Thyroid gland (tissue), 4 donors: ENCODE results near the gene A1CF. TPM values are rescaled to one million over a fixed set of nuclear protein-coding genes. Genes with fewer than 3 reads are reported as not detected.
"Not testable (repeated sequence)": the region's sequence is repeated elsewhere in the genome, so short reads cannot be mapped to it uniquely, and the experiment has no call there.

ENCODE experiments used
- DNase-seq, 2 donors: peaks; one replicate each; pipeline ENCODE4 v3.0.0-alpha.2; 2019
- H3K27ac ChIP-seq, 3 donors: fragments of 200-600 bp; sonication (generic); 1 replicate in 2 of 3; 2 replicates in 1 of 3; pipeline ENCODE4 v1.5.1; 2016 to 2019; ENCODE audit warnings: mild to moderate bottlenecking in 1 of 3, moderate library complexity in 1 of 3
- H3K27me3 ChIP-seq: fragments of 200-600 bp; sonication (generic); one replicate; pipeline ENCODE4 v1.5.1; 2019
- H3K36me3 ChIP-seq, 2 donors: fragments of 200-600 bp; sonication (generic); one replicate each; pipeline ENCODE4 v1.5.1; 2016 to 2019
- H3K4me1 ChIP-seq, 2 donors: fragments of 200-600 bp; sonication (generic); one replicate each; pipeline ENCODE4 v1.5.1; 2017 to 2019
- H3K4me3 ChIP-seq, 3 donors: fragments of 200-600 bp; sonication (generic); replicated peaks in 1 of 3; 1 replicate in 2 of 3; 2 replicates in 1 of 3; pipeline ENCODE4 v1.5.1; 2016; ENCODE audit warnings: mild to moderate bottlenecking in 1 of 3
- H3K9me3 ChIP-seq: fragments of 200-600 bp; sonication (generic); one replicate; pipeline ENCODE4 v1.5.1; 2017
- POLR2A ChIP-seq, 2 donors: fragments of 450-650 bp; IDR thresholded peaks; one replicate each; pipeline ENCODE4 v1.6.1; 2017; ENCODE audit warnings: antibody characterized with exemption in 2 of 2, mild to moderate bottlenecking in 2 of 2, moderate library complexity in 1 of 2
- WGBS, 2 donors: methylation state at CpG; one replicate each; pipeline ENCODE4 v1.1.5; 2017; 5-methylcytosine and 5-hydroxymethylcytosine counted together
- intact Hi-C: fragments of 100-400 bp; cut with DNase I; formaldehyde crosslinking; loops from one replicate; pipeline ENCODE4 v1.15.1; 2023
- total RNA-seq, 4 donors: library from RNA; depleted of rRNA; stranded (reverse); fragments of >200 nt; gene quantifications; one replicate each; pipeline ENCODE4 v1.2.3, GENCODE V29; 2016
- TF ChIP-seq, protein P1 (sequence below), 6 experiments: fragments of 200-600 bp in 3 of 6; fragments of 450-650 bp in 3 of 6; sonication (generic) in 3 of 6; IDR thresholded peaks; one replicate each; pipeline ENCODE4 v1.5.1; 2016 to 2019; ENCODE audit warnings: antibody characterized with exemption in 6 of 6, mild to moderate bottlenecking in 2 of 6, inconsistent platforms in 1 of 6, moderate library complexity in 1 of 6

A1CF gene
- total RNA-seq, 4 donors from 2014 or later = not detected

DNA sequence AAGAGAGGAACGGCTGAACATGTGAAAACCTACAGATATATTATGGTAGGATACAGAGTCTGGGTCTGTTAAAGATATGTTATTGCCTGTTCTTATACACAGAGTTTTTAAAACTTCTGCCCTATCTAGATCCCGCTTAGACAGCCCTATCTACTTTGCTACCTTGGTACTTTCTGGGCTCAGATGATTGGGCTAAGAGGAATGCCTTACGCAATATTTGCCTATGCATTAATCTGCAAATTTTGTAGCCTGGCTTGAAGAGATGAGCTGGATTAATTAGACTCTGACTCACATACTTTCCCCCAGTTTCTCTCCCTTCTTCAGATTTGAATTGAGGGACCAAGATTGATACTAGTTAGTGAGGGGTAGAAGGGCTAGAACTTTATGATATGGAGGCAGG, 33.6 kb upstream of the A1CF start:
- no peak for TF ChIP-seq POLR2A (IDR thresholded peaks at IDR 0.05)
- TF ChIP-seq, protein P1, sequence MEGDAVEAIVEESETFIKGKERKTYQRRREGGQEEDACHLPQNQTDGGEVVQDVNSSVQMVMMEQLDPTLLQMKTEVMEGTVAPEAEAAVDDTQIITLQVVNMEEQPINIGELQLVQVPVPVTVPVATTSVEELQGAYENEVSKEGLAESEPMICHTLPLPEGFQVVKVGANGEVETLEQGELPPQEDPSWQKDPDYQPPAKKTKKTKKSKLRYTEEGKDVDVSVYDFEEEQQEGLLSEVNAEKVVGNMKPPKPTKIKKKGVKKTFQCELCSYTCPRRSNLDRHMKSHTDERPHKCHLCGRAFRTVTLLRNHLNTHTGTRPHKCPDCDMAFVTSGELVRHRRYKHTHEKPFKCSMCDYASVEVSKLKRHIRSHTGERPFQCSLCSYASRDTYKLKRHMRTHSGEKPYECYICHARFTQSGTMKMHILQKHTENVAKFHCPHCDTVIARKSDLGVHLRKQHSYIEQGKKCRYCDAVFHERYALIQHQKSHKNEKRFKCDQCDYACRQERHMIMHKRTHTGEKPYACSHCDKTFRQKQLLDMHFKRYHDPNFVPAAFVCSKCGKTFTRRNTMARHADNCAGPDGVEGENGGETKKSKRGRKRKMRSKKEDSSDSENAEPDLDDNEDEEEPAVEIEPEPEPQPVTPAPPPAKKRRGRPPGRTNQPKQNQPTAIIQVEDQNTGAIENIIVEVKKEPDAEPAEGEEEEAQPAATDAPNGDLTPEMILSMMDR (IDR thresholded peaks at IDR 0.05) = no peak
- no peak for DNase-seq
- 91 to 95% methylated on average over 3 of the region's 3 CpGs for WGBS, 2 donors
- Histone ChIP-seq H3K27ac (no peak overlapping the region), H3K4me1 (no peaks in the 10 kb centered on the region), H3K9me3 (no peaks in the 10 kb centered on the region), H3K27me3 (no peaks in the 10 kb centered on the region), H3K4me3 (no peak overlapping the region), H3K36me3 (no peaks in the 10 kb centered on the region)
- intact Hi-C loops = no loop called here

DNA sequence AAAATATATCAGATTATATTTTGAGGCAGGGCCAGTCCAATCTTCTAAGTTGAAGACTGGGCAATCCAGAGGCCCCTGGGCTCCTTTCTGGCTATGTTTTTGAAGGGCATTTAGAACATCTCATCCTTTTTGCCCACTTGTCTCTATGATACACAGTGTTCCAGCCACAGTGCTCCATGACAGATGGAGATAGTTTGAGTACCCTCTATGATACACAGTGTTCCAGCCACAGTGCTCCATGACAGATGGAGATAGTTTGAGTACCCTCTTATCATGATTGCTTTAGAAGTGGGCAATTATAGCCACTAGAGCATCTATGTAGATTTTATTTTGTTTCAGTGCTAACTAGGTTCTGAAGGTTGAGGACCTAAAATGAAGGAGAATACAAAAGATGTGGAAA, 33.1 kb upstream of the A1CF start:
- TF ChIP-seq POLR2A (IDR thresholded peaks at IDR 0.05) = no peak
- TF ChIP-seq, protein P1 (IDR thresholded peaks at IDR 0.05) = no peak
- intact Hi-C loops = no loop called here
- H3K4me3 ChIP-seq = no peak overlapping the region
- no peaks in the 10 kb centered on the region for H3K36me3 ChIP-seq
- H3K9me3 ChIP-seq = no peaks in the 10 kb centered on the region
- no peaks in the 10 kb centered on the region for H3K27me3 ChIP-seq
- no peak for DNase-seq
- H3K27ac ChIP-seq = no peak overlapping the region
- H3K4me1 ChIP-seq = no peaks in the 10 kb centered on the region

DNA sequence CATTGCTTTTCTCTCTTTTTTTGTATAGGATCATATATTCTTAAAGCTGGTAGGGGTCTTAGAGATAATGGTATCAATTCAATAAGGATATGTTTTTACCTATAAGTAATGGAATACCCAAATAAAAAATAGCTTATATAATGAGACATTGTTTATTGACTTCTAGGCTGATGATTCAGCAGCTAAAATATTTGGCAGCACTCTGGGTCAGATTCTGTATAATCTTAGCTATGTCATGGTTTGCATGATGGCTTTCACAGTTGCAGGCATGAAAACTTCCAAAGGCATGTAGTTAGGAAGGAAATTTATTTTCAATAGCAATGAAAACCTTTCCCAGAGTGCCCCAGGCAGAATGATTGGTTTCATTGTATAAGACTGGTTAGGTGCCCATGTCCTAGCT, 32.1 kb upstream of the A1CF start:
- Histone ChIP-seq H3K4me1 (no peaks in the 10 kb centered on the region), H3K27ac (no peak overlapping the region), H3K27me3 (no peaks in the 10 kb centered on the region), H3K9me3 (no peaks in the 10 kb centered on the region), H3K36me3 (no peaks in the 10 kb centered on the region), H3K4me3 (no peak overlapping the region)
- intact Hi-C loops = no loop called here
- no peak for DNase-seq
- TF ChIP-seq, protein P1 (IDR thresholded peaks at IDR 0.05) = no peak
- no peak for TF ChIP-seq POLR2A (IDR thresholded peaks at IDR 0.05)

DNA sequence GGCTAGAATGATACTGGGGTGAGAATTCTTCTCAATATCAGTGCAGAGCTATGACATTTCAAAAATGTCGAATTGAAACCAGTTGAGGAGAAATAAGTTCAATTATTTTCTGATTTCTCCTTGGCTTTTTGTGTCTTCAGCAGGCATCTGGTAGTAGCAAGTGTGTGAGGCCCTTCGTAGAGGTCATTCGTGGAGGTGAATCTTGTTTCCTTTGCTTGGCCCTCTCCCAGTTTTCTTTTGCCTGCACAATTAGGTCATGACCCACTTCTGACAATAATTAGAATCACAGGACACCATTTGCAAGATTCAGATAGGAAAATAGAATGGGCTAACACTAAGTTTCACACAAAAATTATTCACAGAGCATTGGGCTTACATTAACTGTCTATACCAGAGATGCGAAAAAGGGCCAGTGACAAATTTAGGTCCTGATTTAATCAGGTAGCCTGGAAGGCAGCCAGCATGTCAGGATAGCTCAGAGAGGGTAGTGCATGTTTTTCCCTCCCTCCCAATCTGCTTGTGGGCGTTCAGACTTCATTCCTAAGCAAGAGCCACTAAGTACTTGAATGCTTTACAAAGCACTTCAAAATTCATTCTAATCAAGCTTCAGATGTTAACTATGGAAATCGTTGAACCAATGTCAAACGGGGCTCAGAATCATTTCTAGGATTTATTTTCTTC, 24.0 kb upstream of the A1CF start:
- TF ChIP-seq, protein P1 (IDR thresholded peaks at IDR 0.05) = no peak

DNA sequence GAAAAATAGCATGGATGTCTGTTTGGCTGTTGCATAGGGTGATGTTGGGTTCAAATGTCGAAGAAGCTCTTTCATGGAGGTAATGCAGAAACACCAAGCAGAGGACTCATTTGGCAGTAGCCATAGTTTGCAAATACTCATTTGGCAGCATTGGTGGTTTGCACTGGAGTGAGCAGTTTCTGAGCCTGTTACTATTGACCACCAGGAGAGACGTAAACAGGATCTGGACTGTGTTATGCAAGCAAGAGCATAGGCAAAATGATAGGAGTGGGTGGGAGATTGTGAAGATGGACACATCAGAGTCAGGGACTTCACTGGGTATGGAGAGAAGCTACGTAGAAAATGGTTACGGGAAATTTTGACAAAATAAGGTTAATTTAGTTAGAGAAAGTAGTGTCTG, 22.9 kb upstream of the A1CF start:
- 92 to 94% methylated on average over 4 of the region's 4 CpGs for WGBS, 2 donors
- H3K27ac ChIP-seq = no peak overlapping the region
- H3K36me3 ChIP-seq = no peaks in the 10 kb centered on the region
- H3K4me3 ChIP-seq = no peak overlapping the region
- no peaks in the 10 kb centered on the region for H3K27me3 ChIP-seq
- H3K9me3 ChIP-seq = no peaks in the 10 kb centered on the region
- peaks cover 0 to 4% of the 10 kb centered on the region in 2 donors for H3K4me1 ChIP-seq
- no peak for DNase-seq
- intact Hi-C loops = no loop called here
- TF ChIP-seq, protein P1 (IDR thresholded peaks at IDR 0.05) = no peak
- TF ChIP-seq POLR2A (IDR thresholded peaks at IDR 0.05) = no peak

More for the DNA sequence above, 24.0 kb upstream of the A1CF start:
- no peaks in the 10 kb centered on the region for H3K9me3 ChIP-seq
- WGBS, 2 donors = 40 to 51% methylated on average over 7 of the region's 7 CpGs
- intact Hi-C loops = no loop called here
- peaks cover 0 to 4% of the 10 kb centered on the region in 2 donors for H3K4me1 ChIP-seq
- H3K36me3 ChIP-seq = no peaks in the 10 kb centered on the region
- H3K4me3 ChIP-seq = no peak overlapping the region
- H3K27me3 ChIP-seq = no peaks in the 10 kb centered on the region
- DNase-seq = peak; percentile 53 to 68
- H3K27ac ChIP-seq = no peak overlapping the region

DNA sequence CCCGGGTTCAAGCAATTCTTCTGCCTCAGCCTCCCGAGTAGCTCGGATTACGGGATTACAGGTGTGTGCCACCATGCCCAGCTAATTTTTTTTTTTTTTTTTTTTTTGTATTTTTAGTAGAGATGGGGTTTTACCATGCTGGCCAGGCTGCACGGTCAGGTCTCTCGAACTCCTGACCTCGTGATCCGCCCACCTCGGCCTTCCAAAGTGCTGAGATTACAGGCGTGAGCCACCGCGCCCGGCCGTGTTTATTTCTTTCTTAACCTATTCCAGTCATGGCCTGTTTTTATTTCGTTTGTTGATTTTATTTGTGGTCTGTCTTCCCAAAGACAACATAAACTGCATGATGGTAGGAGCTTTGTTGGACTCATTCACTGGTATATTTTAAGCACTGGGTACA, 20.4 kb upstream of the A1CF start:
- intact Hi-C loops, H3K36me3 ChIP-seq, H3K27me3 ChIP-seq, DNase-seq, H3K4me3 ChIP-seq, H3K27ac ChIP-seq, H3K9me3 ChIP-seq, H3K4me1 ChIP-seq: not testable (repeated sequence)
- 88 to 93% methylated on average over 15 of the region's 15 CpGs for WGBS, 2 donors
